ENCODE results near the gene APBA1. TPM values are rescaled to one million over a fixed set of nuclear protein-coding genes. Genes with fewer than 3 reads are reported as not detected.

Gene APBA1
- total RNA-seq, 4 donors from 2014 or later = 3.9 to 16.0 (median 6.6) TPM

DNA sequence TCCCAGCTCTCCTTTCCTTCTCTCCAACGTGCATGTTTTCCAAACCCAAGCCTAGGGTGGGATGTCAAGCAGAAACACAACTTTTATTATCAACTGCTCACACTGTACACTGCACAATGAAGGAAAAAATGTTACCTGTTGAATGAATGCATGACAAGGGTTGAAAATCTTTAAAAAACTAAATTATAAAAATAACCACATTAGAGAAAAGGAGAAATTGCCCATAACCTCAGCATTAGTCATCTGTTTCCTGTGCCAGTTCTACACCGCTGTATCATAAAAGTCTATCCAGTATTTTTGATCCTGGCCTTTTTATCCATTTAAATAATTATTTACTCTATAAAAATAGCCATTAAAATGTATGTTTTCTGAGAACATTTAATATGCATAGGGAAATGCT, 101.1 kb downstream of the APBA1 start:
- TF ChIP-seq, protein P1, sequence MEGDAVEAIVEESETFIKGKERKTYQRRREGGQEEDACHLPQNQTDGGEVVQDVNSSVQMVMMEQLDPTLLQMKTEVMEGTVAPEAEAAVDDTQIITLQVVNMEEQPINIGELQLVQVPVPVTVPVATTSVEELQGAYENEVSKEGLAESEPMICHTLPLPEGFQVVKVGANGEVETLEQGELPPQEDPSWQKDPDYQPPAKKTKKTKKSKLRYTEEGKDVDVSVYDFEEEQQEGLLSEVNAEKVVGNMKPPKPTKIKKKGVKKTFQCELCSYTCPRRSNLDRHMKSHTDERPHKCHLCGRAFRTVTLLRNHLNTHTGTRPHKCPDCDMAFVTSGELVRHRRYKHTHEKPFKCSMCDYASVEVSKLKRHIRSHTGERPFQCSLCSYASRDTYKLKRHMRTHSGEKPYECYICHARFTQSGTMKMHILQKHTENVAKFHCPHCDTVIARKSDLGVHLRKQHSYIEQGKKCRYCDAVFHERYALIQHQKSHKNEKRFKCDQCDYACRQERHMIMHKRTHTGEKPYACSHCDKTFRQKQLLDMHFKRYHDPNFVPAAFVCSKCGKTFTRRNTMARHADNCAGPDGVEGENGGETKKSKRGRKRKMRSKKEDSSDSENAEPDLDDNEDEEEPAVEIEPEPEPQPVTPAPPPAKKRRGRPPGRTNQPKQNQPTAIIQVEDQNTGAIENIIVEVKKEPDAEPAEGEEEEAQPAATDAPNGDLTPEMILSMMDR (IDR thresholded peaks at IDR 0.05; ENCODE audit: low read depth) = no peak

DNA sequence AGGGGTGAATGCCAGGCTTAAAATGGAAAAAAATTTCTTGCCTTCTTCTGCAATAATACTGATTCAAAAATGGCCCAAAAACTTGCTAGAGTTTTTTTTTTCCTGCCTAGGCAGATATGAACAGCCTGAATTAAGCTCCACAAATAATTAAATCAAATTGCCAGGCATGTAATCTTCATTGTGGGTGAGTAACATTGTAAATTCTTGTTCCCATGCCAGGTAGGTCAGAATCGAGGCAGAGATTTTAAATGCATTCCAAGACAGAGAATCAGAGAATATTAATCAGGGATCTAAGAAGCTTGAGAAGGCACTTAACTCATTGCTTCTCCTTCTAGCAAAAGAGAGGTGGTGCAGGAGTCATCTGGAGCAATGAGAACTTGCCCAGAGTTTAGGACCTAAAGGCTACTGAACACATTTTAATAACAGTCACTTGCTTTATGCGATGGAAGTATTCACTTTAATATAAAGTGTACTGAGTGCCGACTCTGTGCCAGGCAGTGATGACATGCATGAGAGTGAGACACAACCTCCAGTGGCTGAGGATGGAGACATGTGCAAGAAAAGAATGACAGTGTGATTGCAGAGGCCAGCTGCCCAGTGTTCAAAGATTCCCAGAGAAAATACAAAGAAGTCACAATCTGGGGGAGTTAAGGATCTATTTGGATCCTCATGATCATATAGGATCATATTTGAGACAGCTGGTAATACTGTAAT, 102.3 kb downstream of the APBA1 start:
- TF ChIP-seq, protein P1 (IDR thresholded peaks at IDR 0.05; ENCODE audit: low read depth) = no peak

DNA sequence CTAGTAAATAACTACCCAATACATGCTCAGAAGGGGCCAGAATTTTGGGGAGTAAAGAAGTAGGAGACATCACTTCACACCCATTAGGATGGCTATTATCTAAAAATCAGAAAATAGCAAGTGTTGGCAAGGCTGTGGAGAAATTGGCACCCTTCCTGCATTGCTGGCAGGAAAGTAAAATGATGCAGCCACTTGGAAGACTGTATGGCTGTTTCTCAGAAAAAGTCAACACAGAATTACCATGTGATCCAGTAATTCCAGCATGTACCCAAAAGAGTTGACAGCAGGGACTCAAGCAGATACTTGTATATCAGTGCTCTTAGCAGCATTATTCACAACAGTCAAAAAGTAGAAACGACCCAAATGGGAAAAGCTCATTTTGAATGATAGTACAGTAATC, 107.6 kb downstream of the APBA1 start:
- TF ChIP-seq, protein P1 (IDR thresholded peaks at IDR 0.05; ENCODE audit: low read depth) = no peak

DNA sequence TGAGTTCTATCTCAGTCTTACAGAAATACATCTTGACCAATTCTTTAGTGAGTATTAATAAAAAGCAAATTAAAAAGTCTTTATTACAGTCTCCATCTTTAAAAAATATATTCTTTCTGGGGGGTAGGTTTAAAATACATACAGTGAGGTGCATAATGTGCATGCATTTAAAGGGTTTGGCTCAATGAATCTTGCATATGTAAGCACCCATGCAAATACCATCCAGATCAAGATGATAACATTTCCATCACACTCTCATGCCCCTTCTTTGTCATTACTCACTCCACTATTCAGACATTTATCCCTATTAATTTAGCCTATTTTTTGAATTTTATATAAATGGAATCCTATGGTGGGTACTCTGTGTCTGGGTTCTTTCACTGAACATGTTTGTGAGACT, 113.0 kb downstream of the APBA1 start:
- TF ChIP-seq, protein P1 (IDR thresholded peaks at IDR 0.05; ENCODE audit: low read depth) = no peak

DNA sequence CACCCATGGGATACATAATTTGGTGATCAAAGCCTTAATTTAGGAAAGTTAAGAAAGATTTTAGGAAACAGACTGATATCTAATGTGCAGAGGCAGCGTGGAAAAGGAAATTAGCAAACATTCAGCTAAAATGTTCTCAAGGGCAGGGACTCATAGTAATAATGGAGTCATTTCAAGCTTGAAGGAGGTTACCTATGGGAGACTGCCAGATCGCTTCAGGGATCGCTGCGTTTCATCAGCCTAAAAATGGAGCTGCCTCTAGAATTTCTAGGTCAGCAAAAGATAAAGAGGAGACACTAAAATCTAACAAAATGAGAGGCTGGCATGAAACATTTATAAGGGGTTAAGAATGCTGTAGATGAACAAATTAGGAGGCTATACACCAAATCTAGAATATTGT, 115.5 kb downstream of the APBA1 start:
- TF ChIP-seq, protein P1 (IDR thresholded peaks at IDR 0.05; ENCODE audit: low read depth) = no peak

DNA sequence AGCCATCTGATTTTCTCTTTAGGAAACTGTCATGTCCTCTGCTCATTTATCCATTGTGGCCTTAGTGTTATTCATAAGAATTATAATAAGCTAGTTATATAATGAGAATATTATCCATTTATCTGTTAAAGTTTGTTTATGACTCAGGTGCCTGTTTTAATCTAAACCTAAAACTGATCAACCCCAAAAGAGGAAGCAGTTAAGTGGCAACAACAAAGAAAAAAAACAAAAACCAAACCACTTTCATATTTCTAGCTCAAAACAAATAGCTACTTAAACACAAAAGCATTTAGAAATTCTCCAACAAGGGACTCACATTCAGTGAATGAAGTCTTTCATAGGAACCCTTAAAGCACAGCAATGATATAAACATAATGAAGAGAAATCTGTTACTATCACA, 116.4 kb downstream of the APBA1 start:
- TF ChIP-seq, protein P1 (IDR thresholded peaks at IDR 0.05; ENCODE audit: low read depth) = no peak

DNA sequence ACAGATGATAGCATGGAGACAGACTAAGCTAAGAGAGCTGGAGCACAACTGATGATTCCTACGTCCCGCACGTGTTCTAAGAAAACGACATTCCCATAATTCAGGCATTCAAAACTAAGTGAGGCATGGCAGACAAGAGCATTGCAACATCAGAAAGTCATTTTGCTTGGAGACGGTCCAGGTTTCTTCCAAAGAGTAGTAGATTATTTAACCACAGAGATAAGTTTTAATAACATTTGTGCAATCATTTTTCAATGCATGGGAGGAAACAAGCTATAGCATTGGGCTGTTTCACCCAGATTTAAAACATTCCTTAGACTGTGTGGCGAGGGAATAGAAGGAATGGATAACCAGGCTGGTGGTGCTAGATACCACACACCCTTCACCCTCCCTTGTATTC, 117.2 kb downstream of the APBA1 start:
- TF ChIP-seq, protein P1 (IDR thresholded peaks at IDR 0.05; ENCODE audit: low read depth) = no peak
